Endothelial cell of umbilical vein (primary cell): Measurements from ENCODE around the gene TMEM164.

Experiments
- CTCF ChIP-seq, 2 donors: IDR thresholded peaks; 1 replicate in 1 of 2; 2 replicates in 1 of 2; pipeline ENCODE4 v1.5.1; 2011; ENCODE audit warnings: low read length in 2 of 2, mild to moderate bottlenecking in 2 of 2, moderate library complexity in 2 of 2, control low read depth in 1 of 2, inconsistent platforms in 1 of 2, low read depth in 1 of 2; ENCODE audit not compliant: insufficient read depth in 1 of 2; ENCODE audit errors: extremely low read depth in 1 of 2
- EZH2 ChIP-seq: IDR thresholded peaks from 2 replicates; pipeline ENCODE4 v1.6.1; 2012; ENCODE audit warnings: borderline replicate concordance, low read depth, mild to moderate bottlenecking, moderate library complexity, low read length, inconsistent platforms; ENCODE audit not compliant: severe bottlenecking
- MAX ChIP-seq: IDR thresholded peaks from 2 replicates; pipeline ENCODE4 v1.6.1; 2011; ENCODE audit not compliant: insufficient read depth, insufficient read length
- POLR2A ChIP-seq: IDR thresholded peaks from 2 replicates; pipeline ENCODE4 v1.6.1; 2012; ENCODE audit warnings: low read depth, mild to moderate bottlenecking, control low read depth, low read length
- POLR2AphosphoS5 ChIP-seq: IDR thresholded peaks from 2 replicates; pipeline ENCODE4 v1.6.1; 2012; ENCODE audit warnings: low read depth, mild to moderate bottlenecking, control low read depth, low read length, moderate library complexity; ENCODE audit not compliant: insufficient read depth

GRCh38 chrX:110153244-110153643, 150.3 kb downstream of the TMEM164 start:
- no peak for TF ChIP-seq CTCF (IDR thresholded peaks at IDR 0.05; ENCODE audit: extremely low read depth in 1 of 2, insufficient read depth in 1 of 2, low read depth in 1 of 2, low read length in 2 of 2)
- no peak for TF ChIP-seq POLR2AphosphoS5
- TF ChIP-seq POLR2A = no peak
- TF ChIP-seq EZH2 = no peak
- no peak for TF ChIP-seq MAX
